Amniotic epithelial cell (primary cell): ENCODE data around the gene PLD1.
"Not testable (repeated sequence)": the region's sequence is repeated elsewhere in the genome, so short reads cannot be mapped to it uniquely, and the experiment has no call there.

ENCODE experiments used
- DNase-seq: peaks from one replicate; pipeline ENCODE4 v3.0.0-alpha.2; 2010; ENCODE audit warnings: low read depth

PLD1 gene, protein sequence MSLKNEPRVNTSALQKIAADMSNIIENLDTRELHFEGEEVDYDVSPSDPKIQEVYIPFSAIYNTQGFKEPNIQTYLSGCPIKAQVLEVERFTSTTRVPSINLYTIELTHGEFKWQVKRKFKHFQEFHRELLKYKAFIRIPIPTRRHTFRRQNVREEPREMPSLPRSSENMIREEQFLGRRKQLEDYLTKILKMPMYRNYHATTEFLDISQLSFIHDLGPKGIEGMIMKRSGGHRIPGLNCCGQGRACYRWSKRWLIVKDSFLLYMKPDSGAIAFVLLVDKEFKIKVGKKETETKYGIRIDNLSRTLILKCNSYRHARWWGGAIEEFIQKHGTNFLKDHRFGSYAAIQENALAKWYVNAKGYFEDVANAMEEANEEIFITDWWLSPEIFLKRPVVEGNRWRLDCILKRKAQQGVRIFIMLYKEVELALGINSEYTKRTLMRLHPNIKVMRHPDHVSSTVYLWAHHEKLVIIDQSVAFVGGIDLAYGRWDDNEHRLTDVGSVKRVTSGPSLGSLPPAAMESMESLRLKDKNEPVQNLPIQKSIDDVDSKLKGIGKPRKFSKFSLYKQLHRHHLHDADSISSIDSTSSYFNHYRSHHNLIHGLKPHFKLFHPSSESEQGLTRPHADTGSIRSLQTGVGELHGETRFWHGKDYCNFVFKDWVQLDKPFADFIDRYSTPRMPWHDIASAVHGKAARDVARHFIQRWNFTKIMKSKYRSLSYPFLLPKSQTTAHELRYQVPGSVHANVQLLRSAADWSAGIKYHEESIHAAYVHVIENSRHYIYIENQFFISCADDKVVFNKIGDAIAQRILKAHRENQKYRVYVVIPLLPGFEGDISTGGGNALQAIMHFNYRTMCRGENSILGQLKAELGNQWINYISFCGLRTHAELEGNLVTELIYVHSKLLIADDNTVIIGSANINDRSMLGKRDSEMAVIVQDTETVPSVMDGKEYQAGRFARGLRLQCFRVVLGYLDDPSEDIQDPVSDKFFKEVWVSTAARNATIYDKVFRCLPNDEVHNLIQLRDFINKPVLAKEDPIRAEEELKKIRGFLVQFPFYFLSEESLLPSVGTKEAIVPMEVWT

DNA sequence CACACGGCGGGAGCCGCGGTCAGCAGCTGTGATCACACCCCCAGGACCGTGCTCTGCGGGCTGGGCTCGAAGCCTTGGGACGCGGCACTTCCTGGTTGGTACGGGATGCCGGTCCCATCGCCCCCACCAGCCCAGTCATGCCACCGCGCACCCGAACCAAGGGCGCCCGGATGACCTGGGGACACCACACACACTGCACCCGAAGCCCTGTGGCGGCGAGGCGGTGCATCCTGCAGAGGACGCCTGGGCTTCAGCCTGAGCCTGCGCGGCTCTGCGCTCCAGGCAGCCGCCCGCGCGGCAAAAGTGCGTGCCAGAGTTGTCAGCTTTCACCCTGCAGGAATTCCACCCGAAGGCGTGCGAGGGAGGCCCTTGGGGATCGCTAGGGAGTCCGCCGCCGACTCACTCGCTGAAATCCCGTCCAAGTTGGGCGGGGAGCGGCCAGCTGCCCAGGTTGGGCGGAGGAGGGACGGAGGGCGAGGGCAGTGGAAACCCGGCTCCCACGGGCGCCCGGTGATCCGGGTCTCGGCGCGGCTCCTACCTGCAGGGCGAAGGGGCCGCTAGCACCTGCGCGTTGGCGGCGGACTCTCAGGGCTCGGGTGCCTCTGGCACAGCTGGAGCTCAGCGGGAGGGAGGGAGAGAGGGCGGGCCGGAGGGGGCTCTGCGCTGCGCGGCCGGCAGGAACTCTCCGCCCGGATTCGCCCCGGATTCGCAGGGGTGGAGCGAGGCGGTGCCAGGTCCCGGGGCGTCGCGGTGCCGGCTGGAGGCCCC is at the start of gene PLD1:
PLD1 (minus strand) TSS at position 623 of the 768 bp plus-strand sequence. CDS start 72,432 bp downstream, outside the sequence.
- DNase-seq = peak; percentile 92

DNA sequence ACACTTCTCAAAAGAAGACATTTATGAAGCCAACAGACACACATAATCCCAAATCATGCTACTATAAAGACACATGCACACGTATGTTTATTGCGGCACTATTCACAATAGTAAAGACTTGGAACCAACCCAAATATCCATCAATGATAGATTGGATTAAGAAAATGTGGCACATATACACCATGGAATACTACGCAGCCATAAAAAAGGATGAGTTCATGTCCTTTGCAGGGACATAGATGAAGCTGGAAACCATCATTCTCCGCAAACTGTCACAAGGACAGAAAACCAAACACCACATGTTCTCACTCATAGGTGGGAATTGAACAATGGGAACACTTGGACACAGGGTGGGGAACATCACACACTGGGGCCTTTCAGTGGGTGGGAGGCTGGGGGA is 48.5 kb upstream of the PLD1 start:
- DNase-seq = not testable (repeated sequence)

DNA sequence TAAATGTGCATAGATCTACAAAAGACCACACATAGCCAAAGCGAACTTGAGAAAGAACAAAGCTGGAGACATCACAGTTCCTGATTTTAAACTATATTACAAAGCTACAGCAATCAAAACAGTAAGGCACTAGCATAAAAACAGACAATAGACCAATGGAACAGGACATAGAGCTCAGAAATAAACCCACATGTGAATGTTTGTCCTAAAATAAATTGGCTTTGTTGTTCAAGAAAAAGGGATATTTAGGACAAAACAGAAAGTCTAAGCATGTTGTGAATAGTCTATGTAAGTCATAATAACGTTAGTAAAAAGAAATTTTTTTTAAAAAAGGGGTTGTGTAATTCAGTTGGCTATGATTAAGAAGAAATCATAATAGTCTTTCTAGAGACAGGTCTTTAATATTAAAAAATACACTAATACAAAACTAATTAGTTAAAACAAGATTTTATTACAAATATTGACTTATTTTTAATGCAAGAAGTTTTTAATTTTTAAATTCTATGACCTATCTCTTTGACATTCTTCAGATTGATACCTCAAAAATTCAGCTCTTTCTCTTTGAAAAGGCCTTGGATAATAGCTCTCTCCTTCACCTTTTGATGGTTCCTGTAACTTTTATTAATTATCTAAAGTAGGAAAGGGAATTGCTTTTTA is 44.5 kb upstream of the PLD1 start:
- no peak for DNase-seq

DNA sequence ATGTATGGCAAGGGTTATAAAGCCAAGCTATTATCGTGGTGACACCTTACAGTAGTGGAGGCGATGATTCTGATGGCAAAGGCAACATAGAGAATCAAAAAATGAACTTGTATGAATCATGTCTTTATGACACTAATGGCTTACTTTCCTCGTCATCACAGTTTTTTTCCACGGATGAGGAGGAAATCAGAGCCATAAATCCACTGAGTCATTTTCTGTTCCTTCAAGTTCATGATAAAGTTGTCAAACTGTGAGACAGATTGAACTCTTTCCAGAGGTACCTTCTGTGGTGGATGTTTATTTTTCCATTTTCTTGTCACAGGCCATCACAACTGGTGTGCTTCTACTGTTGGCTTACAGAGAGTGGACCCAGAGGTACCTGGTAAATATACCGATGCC is 41.4 kb upstream of the PLD1 start:
- peak; percentile 89 for DNase-seq

DNA sequence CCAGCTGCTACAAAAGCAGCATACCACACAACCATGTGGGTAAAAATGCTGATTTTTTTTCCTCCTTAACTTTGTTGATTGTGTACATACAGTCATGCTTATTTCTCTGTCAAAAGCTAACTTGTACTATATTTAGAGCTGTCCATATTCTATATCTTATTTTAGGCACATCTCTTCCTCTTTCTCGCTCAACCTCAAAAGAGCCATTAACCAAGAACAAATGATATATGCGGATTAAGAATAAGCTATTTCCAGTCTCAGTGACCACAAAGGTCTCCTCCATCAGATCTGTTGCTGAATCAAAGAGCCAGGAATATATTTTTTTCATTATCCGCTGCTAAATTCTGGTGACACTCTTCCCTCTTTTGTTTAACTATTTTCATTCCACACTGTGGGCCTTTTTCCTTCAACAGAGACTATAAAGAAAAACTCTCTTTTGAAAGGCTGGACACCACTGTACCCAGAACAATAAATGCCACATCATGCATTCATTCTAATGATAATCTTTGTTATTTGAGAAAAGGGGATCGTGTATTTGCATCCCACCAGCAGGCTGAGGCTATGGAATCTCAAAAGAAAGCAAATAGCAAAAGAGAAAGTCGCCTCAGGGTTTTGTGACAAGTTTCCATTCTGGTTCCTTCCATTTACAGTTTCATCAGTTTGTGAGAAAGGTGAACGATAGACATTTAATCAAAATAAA is 40.8 kb upstream of the PLD1 start:
- no peak for DNase-seq

DNA sequence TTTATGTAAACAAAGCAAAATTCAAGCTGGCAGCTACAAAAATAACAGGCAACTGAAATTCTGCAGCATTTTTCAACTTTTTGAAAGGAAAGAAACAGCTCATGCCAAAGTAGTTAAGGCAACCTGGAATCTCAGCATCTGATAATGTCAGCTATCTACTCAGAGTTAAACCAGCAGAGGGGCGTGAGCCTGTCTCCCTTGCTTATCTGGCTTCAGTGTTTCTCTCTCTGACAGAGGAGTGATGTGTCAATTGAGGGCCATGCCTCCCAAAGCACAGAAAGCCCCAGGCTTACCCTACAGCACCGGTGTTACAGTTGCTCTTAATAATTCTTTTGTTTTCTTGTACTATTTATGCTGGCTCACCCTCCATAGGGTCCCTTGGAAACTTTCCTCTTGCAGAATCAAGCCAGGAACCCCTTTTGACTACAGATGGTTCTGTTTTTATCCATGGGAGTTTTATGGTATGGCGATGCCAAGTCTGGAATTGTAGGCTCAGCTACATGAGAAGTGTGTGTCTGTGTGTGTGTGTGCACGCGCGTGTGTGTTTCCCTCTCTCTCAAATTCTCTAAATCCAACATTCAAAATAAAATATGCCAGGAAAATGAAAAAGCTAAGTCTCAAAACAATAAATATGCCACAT is 40.2 kb upstream of the PLD1 start:
- peak; percentile 50 for DNase-seq

DNA sequence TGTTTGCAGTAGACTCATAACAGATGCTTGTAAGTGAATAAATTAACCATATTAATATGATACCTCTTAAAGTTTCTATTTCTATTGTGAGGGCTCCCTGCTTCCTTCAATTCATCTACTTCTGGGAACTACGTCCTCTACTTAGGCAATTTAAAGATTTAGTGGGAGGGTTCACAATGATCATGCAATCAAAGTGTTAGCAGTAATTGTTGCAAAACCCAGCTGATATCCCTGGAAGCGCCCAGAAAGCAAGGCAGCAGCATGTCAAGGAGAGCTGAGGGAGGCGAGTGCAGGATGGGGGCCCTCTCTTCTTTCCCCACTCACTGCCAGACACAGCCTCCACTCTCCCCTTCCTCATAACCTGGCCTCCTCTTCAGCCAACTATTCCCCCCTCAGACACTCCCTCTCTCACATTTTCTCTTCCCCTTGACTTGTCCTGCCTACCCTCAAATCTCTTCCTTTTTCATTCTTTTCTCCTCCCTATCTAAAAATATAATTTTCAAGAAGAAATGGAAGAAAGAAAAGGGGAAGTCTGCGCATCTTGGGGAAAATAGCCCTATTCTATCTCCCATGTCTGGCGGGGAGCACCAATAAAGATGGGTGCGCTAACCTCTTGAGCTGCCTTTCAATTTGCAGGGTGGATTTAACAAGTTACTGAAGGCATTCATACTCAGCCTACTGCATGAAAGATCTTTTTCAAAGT is 39.5 kb upstream of the PLD1 start:
- DNase-seq = peak; percentile 64

DNA sequence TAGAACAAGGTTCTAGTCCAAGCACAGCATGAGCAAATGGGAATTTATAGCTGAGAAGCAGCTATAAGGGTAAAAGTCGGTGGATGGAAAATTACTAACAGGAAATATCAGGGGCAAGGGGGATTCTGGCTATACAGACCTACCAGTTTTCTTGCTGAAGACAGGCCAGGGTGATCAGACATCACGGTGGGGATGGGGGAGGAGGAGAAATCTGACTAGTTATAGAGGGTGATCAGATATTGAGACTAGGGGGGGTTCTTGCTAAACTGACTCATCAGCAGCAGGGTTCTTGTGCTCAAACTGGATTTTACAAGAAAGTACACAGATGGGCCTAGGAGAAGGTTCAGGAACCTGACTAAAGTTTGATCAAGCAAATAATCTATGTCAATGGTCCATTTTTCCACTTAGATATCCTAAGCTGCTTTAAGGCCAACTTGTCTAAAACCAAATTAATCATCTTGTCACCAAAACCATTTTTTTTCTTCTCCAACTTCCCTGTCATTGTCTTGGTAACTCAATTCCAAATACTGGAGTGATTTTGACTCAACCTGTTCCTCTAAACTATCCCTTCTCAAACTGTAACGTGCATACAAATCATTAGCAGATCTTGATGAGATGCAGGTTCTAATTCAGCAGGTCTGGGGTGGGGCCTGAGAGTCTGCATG is 37.4 kb upstream of the PLD1 start:
- no peak for DNase-seq

DNA sequence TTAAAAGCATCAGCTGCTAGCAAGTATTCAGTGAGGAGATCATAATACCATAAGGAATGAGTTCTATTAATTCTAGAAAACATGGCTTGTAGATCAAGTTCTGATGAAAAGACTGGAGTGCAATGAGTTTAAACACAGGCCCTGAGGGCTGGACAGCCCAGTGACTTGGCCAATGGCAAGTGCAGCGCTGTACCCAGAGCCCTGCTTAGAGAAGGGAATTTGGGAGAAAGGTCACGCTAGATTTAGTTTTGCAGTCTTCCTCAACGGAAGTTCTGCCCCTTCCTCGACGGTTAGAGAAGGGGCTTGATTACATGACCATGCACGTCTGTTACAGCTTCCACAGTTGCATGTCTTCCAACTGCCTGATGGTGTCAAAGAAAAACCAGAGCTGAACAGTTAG is 36.9 kb upstream of the PLD1 start:
- no peak for DNase-seq

DNA sequence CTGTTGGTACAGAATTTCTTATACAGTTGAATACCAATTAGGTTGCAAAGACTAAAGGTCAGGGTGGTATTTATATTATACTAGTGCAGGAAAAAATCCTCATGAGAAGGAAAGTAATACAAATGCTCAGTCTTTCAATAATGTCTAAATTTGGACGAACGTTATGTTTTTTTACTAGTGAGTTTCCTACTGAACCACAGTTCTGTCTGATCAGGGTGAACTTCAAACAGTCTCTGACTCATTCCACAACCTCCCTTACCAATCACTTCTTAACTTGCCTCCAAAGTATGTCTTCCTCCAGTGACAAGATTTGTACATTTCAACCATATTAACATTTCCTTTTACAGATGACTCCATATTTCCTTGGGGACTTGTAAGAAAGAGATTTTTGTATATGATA is 36.3 kb upstream of the PLD1 start:
- DNase-seq = no peak

DNA sequence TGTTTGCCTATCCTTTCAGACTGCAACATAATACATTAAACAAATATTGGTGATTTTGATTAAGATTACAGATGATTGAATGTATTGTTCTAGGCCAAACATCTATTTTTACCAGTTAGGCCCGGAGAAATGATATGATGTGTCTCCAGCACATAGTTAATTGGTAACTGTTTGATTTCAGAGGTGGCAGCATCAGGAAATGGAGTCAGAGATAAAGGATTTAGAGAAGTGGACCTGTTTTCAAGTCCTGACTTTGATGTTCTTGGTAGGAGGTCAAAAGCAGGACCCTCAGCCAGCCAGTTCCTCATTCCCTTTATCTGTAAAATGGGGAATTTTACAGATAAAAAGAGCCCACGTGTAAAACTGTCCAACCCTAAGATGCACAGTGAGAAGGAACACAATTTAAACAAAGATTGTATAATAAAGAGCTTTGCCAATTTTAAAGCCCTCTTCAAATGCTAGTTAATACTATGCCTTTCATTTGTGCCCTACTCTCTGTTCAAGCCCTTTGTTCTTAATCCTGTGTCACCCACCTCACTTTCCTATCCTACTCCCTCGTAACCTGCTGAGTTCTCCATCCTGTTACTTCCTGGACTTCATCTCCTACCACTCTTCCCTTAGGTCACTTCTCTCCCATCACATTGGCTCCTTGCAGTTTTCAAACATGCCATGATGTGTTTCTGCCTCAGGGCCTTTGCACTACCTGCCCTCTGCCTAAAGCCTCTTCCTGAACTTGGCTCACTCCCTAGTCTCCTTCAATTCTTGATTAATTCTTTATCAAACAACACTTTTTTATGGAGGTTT is 35.4 kb upstream of the PLD1 start:
- DNase-seq = no peak

DNA sequence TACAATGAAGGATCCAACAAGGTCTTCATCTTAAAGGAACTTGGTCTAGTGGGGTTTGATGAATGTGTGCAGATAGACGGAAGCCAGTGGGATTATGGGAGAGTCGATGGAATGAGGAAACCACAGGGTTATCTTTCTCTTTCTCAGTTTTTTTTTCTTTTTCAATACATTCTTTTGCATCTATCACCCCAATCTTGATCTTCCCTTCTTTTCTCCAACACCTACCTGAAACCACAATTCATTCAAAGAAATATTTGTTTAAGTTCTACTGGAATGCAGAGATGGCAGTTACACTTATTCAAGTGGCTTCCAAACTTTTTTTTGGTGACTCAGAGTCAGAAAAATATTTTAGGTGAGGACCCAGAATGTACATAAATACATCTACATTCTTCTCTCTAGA is 34.6 kb upstream of the PLD1 start:
- DNase-seq = no peak

DNA sequence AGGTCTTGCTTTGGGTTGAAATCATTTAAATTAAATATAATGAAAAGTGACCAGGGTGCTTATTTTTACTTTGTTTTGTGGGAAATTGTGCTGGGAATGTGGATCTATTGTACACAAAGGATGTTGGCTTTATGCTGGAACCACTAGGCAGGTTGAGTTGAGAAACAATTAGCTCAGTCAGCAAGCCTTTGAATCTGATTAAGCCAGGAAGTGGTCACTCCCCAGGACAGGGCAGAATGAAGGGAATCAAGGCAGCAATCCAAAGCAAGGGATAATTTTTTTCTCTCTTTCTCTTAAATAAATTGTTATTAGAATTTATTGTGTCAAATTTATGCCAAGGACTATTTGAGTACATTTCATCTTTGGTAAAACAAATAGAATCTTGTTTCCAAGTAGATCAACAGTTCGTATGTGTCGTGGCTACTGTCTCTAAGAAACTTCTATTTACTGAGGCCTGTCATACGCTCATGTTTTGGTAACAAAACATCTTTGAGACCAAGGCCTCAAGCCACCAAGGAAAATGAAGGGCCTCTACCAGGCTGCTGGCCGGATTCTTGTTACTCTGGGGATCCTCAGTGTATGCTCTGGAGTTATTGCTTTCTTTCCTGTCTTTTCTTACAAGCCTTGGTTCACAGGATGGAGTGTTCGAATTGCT is 32.7 kb upstream of the PLD1 start, which contains the start of gene TMEM212:
TMEM212 (plus strand) TSS at position 486 of the 655 bp plus-strand sequence; CDS start at position 521, 35 bp downstream.
- DNase-seq = peak; percentile 88

DNA sequence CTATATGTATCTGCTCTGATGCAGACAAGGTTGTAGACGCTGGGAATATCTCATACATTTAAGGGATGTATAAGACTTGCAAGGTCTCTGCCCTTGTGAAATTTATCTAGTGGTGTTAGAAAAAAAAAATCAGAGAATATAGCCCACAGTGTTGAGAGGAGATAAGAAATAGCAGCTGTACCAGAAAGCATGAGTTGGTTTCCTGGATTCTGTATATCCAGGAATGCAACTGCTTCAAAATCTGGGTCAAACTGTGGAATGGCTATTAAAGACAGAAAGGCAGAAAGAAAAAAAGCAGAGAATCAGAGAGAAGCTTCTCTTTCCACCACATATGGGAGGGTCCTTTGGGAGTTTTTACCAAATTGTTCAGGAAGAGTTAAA is 31.3 kb upstream of the PLD1 start:
- peak; percentile 92 for DNase-seq

DNA sequence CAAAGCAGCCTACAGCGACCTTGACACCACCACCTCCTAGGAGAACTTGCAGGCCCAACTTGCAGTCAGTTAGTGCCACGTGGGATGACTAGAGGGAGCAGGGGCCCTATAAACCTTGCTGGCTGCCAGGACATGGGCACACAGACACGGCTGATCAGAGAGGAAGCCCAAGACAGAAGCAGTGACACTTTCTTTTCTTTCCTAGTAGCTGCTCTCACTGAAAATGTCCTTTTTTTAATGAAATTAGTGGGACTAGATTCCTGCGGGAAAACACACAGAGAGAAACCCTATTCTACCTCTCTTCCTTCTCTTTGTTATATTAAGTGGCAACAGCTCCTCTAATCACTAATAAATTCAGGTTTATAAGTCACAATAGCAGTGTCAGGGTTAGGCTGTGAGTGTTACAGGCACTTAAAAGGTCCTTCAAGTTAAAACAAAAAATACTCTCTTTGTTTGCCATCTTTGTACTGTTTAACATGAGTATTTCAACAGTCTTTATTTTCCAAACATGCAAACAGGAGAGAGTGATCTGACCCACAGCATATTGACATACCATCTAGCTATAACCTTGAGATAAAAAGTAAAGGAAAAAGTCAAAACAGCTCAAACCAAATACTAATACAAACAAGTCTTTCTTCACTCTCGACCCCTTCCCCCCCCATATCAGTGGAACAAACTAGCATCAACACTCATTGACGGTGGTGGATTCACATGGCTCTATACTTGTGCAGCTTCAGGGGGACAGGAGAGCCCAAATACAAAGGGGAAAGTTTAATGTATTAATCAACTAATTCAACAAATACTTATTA is 30.7 kb upstream of the PLD1 start:
- no peak for DNase-seq

DNA sequence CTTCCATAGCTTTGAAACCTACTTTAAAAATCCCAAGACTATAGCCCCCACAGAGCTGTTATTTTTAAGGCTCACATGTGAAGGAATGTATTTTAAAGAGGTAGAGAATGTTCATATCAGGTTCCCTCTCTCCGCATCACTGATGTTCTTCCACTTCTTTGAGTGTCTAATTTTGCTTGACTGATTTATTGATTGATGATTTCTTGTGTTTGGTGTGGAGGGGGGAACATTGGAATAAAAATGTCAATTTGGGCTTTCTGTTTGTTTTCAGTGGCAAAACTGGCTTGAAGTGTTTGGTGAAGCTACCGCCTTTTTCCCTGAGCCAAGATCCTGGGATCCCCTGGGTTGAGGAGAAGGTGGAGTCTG is 30.1 kb upstream of the PLD1 start:
- DNase-seq = no peak

DNA sequence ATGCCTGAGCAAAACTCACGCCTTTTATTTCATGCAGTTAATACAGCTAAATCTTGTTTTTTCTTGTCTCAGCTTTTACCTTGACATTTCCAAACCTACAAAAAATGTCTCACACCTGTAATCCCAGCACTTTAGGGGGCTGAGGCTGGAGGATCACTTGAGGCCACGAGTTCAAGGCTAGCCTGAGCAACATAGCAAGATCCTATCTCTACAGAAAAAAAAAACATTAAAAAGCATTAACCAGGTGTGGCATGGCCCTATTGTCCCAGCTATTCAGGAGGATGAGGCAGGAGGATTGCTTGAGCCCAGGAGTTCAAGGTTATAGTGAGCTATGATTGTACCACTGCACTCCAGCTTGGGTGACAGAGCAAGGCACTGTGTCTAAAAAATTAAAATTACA is 29.0 kb upstream of the PLD1 start:
- no peak for DNase-seq
